A673 (cell line): ENCODE measurements around the gene ACE.

ENCODE experiments used
- CTCF ChIP-seq: fragments of 300-800, 200-600 bp; sonication (generic); conservative IDR thresholded peaks from 2 replicates; pipeline ENCODE4 v1.5.1; 2017; ENCODE audit warnings: low read depth, mild to moderate bottlenecking, antibody characterized with exemption, low read length, moderate library complexity, mixed read lengths
- EZH2 ChIP-seq: fragments of 200-600 bp; sonication (generic); IDR thresholded peaks from 2 replicates; pipeline ENCODE4 v1.6.1; 2017; ENCODE audit warnings: borderline replicate concordance, low read depth, mild to moderate bottlenecking, mixed read lengths, antibody characterized with exemption, low read length; ENCODE audit not compliant: poor library complexity, severe bottlenecking

- TF ChIP-seq CTCF (no peak), EZH2 (no peak)
Observed at GRCh38 chr17:63519972-63520882, 43.4 kb downstream of the ACE start.
